GM12878 (cell line): ENCODE results near the gene SHB. TPM values are rescaled to one million over a fixed set of nuclear protein-coding genes. Genes with fewer than 3 reads are reported as not detected.
A peak's percentile ranks its signal among the peaks of the same experiment; 100 is the strongest.

ENCODE experiments used
- ATF7 ChIP-seq: fragments of 450-650 bp; IDR thresholded peaks from 2 replicates; pipeline ENCODE4 v1.6.1; 2016; ENCODE audit warnings: low read depth, mild to moderate bottlenecking
- CREM ChIP-seq: IDR thresholded peaks from 2 replicates; pipeline ENCODE4 v1.6.1; 2014; ENCODE audit warnings: antibody characterized with exemption, low read depth
- HDAC6 ChIP-seq: fragments of 200-600 bp; sonication (generic); IDR thresholded peaks from one replicate; pipeline ENCODE4 v1.8.0; 2017; ENCODE audit warnings: antibody characterized with exemption; ENCODE audit not compliant: unreplicated experiment
- HDGF ChIP-seq: fragments of 450-650 bp; IDR thresholded peaks from 2 replicates; pipeline ENCODE4 v1.6.1; 2016; ENCODE audit warnings: antibody characterized with exemption
- IRF4 ChIP-seq: IDR thresholded peaks from 2 replicates; pipeline ENCODE4 v1.6.1; 2011; ENCODE audit warnings: low read depth, low read length
- NBN ChIP-seq: fragments of 450-650 bp; IDR thresholded peaks from 2 replicates; pipeline ENCODE4 v1.6.1; 2016
- NR2F1 ChIP-seq: fragments of 450-650 bp; conservative IDR thresholded peaks from 2 replicates; pipeline ENCODE4 v1.6.1; 2017; ENCODE audit warnings: mild to moderate bottlenecking
- POLR2A ChIP-seq: IDR thresholded peaks from 2 replicates; pipeline ENCODE4 v1.6.1; 2011; ENCODE audit warnings: low read depth, mild to moderate bottlenecking, low read length
- RCOR1 ChIP-seq: conservative IDR thresholded peaks from 2 replicates; pipeline ENCODE4 v1.6.1; 2012; ENCODE audit warnings: low read depth, low read length, improper control_type of control experiment
- SPI1 ChIP-seq: IDR thresholded peaks from 2 replicates; pipeline ENCODE4 v1.6.1; 2011; ENCODE audit warnings: low read depth, mild to moderate bottlenecking, low read length, moderate library complexity, borderline replicate concordance; ENCODE audit not compliant: insufficient read depth
- TCF3 ChIP-seq: IDR thresholded peaks from 2 replicates; pipeline ENCODE4 v1.6.1; 2012; ENCODE audit warnings: low read depth, mild to moderate bottlenecking, low read length, borderline replicate concordance; ENCODE audit not compliant: insufficient read depth
- YY1 ChIP-seq: IDR thresholded peaks from 2 replicates; pipeline ENCODE4 v1.6.1; 2011; ENCODE audit warnings: low read depth, mild to moderate bottlenecking, low read length
- ZNF274 ChIP-seq: IDR thresholded peaks from one replicate; pipeline ENCODE4 v1.8.0; 2011; ENCODE audit not compliant: insufficient read length, insufficient read depth
- polyA plus RNA-seq, 11 experiments: library from polyadenylated mRNA; depleted of rRNA in 4 of 11; unstranded in 6 of 11; stranded (reverse) in 5 of 11; fragments of >200 nt; fragmentation: Nextera tagmentation in 4 of 11; fragmentation: Illumina TruSeq in 1 of 11; extraction: Ambion mirVana in 4 of 11; extraction: Trizol in 1 of 11; gene quantifications; 1 replicate in 1 of 11; 2 replicates in 10 of 11; pipeline versions ENCODE4 v1.2.1 to v1.2.3, GENCODE V29; 2011 to 2016; ENCODE audit warnings: inconsistent platforms in 2 of 11, missing spikeins in 2 of 11, low read depth in 1 of 11
- total RNA-seq, 4 experiments: library from RNA; depleted of rRNA in 3 of 4; stranded (reverse); fragments of >200 nt in 3 of 4; fragmentation: Illumina TruSeq in 1 of 4; extraction: Trizol in 1 of 4; gene quantifications; 2 replicates each; pipeline versions ENCODE4 v1.2.1 to v1.2.3, GENCODE V29; 2013 to 2021
- TF ChIP-seq, protein P1 (sequence below): IDR thresholded peaks from 2 replicates; pipeline ENCODE4 v1.6.1; 2011; ENCODE audit warnings: low read depth, low read length, improper control_type of control experiment, borderline replicate concordance
- TF ChIP-seq, protein P2 (sequence below): IDR thresholded peaks from 2 replicates; pipeline ENCODE4 v1.6.1; 2012; ENCODE audit warnings: low read depth, low read length, improper control_type of control experiment
- TF ChIP-seq, protein P3 (sequence below): fragments of 150-350 bp; IDR thresholded peaks from 2 replicates; pipeline ENCODE4 v1.6.1; 2016; ENCODE audit warnings: low read depth, low read length
- TF ChIP-seq, protein P4 (sequence below): IDR thresholded peaks from 2 replicates; pipeline ENCODE4 v1.6.1; 2011; ENCODE audit warnings: mild to moderate bottlenecking, low read depth, low read length, moderate library complexity; ENCODE audit not compliant: insufficient replicate concordance
- TF ChIP-seq, protein P5 (sequence below): fragments of 450-650 bp; IDR thresholded peaks from 2 replicates; pipeline ENCODE4 v1.6.1; 2017; ENCODE audit warnings: mild to moderate bottlenecking, low read depth, inconsistent platforms; ENCODE audit not compliant: poor library complexity, severe bottlenecking
- TF ChIP-seq, protein P6 (sequence below): fragments of 450-650 bp; IDR thresholded peaks from 2 replicates; pipeline ENCODE4 v1.6.1; 2017; ENCODE audit warnings: low read depth, mild to moderate bottlenecking, moderate library complexity

Gene SHB
- total and polyA plus RNA-seq, 10 of the 15 experiments (the other 5 are each of a cell fraction or from before 2014, with no cell fraction given) = 0.29 to 6.2 (median 1.3) TPM

DNA sequence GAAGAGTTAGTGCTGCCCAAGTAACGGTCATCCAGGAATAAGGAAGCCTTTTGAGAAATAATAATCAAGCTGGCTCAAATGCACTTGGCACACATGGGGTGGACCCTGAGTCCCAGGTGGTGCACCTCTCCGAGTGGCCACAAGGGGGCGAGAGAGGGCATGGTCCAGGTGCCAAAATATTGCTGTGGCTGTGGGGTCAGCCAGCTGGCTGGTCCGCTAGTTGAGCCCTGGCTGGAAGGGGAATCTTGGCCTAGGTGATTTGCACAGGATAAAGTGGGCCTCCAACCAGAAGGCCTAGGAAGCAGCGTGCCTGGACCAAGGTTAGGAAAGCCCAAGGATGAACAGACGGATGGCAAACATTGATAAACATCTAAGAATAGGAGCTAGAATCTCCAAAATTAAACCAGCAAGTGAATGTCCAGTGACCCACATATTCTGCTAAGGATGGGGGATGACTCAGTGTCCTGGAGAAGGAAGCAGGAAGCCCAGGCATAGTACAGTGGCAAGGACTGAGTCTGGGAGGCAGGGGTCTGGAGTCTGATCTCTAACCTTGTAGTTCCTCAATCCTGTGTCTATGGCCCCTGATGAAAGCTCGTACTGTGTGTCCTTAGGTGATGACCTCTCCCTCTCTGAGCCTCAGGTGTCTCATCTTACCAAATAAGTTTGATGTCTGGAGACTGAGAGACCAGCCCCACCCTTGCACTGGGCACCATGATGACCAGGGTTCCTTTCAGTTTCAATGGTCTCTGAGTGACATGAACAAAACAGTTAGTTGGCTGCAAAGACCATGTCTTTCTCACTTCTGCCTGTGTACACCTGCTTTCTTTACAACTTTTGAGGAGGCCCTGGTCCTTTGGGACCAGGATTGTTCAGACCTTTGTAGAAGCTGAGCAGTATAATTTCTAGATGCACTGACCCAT lies 19.2 kb upstream of the SHB start (continued):
- TF ChIP-seq, protein P1, sequence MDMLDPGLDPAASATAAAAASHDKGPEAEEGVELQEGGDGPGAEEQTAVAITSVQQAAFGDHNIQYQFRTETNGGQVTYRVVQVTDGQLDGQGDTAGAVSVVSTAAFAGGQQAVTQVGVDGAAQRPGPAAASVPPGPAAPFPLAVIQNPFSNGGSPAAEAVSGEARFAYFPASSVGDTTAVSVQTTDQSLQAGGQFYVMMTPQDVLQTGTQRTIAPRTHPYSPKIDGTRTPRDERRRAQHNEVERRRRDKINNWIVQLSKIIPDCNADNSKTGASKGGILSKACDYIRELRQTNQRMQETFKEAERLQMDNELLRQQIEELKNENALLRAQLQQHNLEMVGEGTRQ = no peak
- TF ChIP-seq RCOR1 (no peak), POLR2A (no peak), TCF3 (peak; percentile 69; the same call in 1 of the 2 replicates), NR2F1 (peak; percentile 71), ATF7 (0 out of 2 replicates have a peak, but pooled peaks have one; percentile 4), HDAC6 (no peak), SPI1 (0 out of 2 replicates have a peak, but pooled peaks have one; percentile 45), IRF4 (0 out of 2 replicates have a peak, but pooled peaks have one; percentile 26), HDGF (0 out of 2 replicates have a peak, but pooled peaks have one; percentile 54), NBN (0 out of 2 replicates have a peak, but pooled peaks have one; percentile 44), ZNF274 (no peak), YY1 (peak; percentile 73; the same call in 1 of the 2 replicates), CREM (no peak)
- TF ChIP-seq, protein P2, sequence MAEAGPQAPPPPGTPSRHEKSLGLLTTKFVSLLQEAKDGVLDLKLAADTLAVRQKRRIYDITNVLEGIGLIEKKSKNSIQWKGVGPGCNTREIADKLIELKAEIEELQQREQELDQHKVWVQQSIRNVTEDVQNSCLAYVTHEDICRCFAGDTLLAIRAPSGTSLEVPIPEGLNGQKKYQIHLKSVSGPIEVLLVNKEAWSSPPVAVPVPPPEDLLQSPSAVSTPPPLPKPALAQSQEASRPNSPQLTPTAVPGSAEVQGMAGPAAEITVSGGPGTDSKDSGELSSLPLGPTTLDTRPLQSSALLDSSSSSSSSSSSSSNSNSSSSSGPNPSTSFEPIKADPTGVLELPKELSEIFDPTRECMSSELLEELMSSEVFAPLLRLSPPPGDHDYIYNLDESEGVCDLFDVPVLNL = no peak
- TF ChIP-seq, protein P3, sequence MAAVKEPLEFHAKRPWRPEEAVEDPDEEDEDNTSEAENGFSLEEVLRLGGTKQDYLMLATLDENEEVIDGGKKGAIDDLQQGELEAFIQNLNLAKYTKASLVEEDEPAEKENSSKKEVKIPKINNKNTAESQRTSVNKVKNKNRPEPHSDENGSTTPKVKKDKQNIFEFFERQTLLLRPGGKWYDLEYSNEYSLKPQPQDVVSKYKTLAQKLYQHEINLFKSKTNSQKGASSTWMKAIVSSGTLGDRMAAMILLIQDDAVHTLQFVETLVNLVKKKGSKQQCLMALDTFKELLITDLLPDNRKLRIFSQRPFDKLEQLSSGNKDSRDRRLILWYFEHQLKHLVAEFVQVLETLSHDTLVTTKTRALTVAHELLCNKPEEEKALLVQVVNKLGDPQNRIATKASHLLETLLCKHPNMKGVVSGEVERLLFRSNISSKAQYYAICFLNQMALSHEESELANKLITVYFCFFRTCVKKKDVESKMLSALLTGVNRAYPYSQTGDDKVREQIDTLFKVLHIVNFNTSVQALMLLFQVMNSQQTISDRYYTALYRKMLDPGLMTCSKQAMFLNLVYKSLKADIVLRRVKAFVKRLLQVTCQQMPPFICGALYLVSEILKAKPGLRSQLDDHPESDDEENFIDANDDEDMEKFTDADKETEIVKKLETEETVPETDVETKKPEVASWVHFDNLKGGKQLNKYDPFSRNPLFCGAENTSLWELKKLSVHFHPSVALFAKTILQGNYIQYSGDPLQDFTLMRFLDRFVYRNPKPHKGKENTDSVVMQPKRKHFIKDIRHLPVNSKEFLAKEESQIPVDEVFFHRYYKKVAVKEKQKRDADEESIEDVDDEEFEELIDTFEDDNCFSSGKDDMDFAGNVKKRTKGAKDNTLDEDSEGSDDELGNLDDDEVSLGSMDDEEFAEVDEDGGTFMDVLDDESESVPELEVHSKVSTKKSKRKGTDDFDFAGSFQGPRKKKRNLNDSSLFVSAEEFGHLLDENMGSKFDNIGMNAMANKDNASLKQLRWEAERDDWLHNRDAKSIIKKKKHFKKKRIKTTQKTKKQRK = no peak
- TF ChIP-seq, protein P4, sequence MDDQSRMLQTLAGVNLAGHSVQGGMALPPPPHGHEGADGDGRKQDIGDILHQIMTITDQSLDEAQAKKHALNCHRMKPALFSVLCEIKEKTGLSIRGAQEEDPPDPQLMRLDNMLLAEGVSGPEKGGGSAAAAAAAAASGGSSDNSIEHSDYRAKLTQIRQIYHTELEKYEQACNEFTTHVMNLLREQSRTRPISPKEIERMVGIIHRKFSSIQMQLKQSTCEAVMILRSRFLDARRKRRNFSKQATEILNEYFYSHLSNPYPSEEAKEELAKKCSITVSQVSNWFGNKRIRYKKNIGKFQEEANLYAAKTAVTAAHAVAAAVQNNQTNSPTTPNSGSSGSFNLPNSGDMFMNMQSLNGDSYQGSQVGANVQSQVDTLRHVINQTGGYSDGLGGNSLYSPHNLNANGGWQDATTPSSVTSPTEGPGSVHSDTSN = peak; percentile 35
- TF ChIP-seq, protein P5, sequence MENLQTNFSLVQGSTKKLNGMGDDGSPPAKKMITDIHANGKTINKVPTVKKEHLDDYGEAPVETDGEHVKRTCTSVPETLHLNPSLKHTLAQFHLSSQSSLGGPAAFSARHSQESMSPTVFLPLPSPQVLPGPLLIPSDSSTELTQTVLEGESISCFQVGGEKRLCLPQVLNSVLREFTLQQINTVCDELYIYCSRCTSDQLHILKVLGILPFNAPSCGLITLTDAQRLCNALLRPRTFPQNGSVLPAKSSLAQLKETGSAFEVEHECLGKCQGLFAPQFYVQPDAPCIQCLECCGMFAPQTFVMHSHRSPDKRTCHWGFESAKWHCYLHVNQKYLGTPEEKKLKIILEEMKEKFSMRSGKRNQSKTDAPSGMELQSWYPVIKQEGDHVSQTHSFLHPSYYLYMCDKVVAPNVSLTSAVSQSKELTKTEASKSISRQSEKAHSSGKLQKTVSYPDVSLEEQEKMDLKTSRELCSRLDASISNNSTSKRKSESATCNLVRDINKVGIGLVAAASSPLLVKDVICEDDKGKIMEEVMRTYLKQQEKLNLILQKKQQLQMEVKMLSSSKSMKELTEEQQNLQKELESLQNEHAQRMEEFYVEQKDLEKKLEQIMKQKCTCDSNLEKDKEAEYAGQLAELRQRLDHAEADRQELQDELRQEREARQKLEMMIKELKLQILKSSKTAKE = no peak
- TF ChIP-seq, protein P6, sequence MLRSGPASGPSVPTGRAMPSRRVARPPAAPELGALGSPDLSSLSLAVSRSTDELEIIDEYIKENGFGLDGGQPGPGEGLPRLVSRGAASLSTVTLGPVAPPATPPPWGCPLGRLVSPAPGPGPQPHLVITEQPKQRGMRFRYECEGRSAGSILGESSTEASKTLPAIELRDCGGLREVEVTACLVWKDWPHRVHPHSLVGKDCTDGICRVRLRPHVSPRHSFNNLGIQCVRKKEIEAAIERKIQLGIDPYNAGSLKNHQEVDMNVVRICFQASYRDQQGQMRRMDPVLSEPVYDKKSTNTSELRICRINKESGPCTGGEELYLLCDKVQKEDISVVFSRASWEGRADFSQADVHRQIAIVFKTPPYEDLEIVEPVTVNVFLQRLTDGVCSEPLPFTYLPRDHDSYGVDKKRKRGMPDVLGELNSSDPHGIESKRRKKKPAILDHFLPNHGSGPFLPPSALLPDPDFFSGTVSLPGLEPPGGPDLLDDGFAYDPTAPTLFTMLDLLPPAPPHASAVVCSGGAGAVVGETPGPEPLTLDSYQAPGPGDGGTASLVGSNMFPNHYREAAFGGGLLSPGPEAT = no peak
